Activated gamma-delta T cell treated with anti-CD3 and anti-CD28 coated beads, Interleukin-2, amount 50 U/mL, for 16 hours (primary cell): ENCODE results near the gene LAMA3.

Experiments
- DNase-seq: peaks from one replicate; pipeline ENCODE4 v3.0.0-alpha.2; 2020; ENCODE audit warnings: low read depth

The LAMA3 gene

GRCh38 chr18:23689031-23689615 lies at the start of gene LAMA3:
TSS of gene LAMA3 (plus strand) at chr18:23689453. CDS start at chr18:23689684, 231 bp downstream.
- DNase-seq = no peak

GRCh38 chr18:23640052-23640451 lies 49.2 kb upstream of the LAMA3 start:
- no peak for DNase-seq

- DNase-seq = no peak
These were observed 48.0 kb upstream of the LAMA3 start for GRCh38 chr18:23641143-23641720.

- DNase-seq = no peak
These were observed 47.2 kb upstream of the LAMA3 start for GRCh38 chr18:23641937-23642666.

- DNase-seq = no peak
These were observed 45.3 kb upstream of the LAMA3 start for GRCh38 chr18:23643815-23644490.

- DNase-seq = no peak
These were observed 43.6 kb upstream of the LAMA3 start for GRCh38 chr18:23645568-23646175.

- no peak for DNase-seq
These were observed 43.0 kb upstream of the LAMA3 start for GRCh38 chr18:23646282-23646681.

- DNase-seq = no peak
These were observed 40.8 kb upstream of the LAMA3 start for GRCh38 chr18:23648456-23648855.

- DNase-seq = no peak
These were observed 40.2 kb upstream of the LAMA3 start for GRCh38 chr18:23648940-23649607.

GRCh38 chr18:23650968-23651927 lies 38.0 kb upstream of the LAMA3 start:
- DNase-seq = no peak

- DNase-seq = no peak
These were observed 37.0 kb upstream of the LAMA3 start for GRCh38 chr18:23652232-23652631.

GRCh38 chr18:23658285-23658684 lies 31.0 kb upstream of the LAMA3 start:
- no peak for DNase-seq

GRCh38 chr18:23661735-23662308 lies 27.4 kb upstream of the LAMA3 start:
- no peak for DNase-seq

GRCh38 chr18:23662309-23663263 lies 26.7 kb upstream of the LAMA3 start, which contains the start of gene ANKRD29:
TSS of gene ANKRD29 (minus strand) at chr18:23662911. CDS start at chr18:23662730, 181 bp downstream.
- peak; percentile 8 for DNase-seq

GRCh38 chr18:23664674-23665073 lies 24.6 kb upstream of the LAMA3 start:
- DNase-seq = no peak

GRCh38 chr18:23667114-23667513 lies 22.1 kb upstream of the LAMA3 start:
- no peak for DNase-seq

- DNase-seq = no peak
These were observed 20.5 kb upstream of the LAMA3 start for GRCh38 chr18:23668731-23669130.

GRCh38 chr18:23669202-23669766 lies 20.0 kb upstream of the LAMA3 start:
- no peak for DNase-seq
